ENCODE measurements around the gene ITGB1.

DNA sequence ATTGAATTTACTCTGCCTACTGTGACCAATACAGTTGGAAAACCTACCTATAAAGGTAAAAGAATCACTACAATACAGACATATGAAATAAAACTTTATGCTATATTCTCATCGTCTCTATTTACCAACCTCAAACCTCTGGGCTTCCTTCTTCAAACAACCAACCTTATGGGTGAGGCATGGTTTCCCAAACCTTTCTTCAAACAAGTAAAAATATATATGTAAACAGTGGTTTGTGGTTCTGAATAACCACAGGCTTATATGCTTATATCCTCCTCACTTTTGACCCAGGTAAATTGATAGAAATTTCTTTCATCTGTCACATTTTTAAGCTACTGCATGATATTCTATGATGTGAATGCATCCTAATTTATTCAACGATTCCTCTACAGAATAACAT is 103.6 kb downstream of the ITGB1 start:
- TF ChIP-seq, protein P1, sequence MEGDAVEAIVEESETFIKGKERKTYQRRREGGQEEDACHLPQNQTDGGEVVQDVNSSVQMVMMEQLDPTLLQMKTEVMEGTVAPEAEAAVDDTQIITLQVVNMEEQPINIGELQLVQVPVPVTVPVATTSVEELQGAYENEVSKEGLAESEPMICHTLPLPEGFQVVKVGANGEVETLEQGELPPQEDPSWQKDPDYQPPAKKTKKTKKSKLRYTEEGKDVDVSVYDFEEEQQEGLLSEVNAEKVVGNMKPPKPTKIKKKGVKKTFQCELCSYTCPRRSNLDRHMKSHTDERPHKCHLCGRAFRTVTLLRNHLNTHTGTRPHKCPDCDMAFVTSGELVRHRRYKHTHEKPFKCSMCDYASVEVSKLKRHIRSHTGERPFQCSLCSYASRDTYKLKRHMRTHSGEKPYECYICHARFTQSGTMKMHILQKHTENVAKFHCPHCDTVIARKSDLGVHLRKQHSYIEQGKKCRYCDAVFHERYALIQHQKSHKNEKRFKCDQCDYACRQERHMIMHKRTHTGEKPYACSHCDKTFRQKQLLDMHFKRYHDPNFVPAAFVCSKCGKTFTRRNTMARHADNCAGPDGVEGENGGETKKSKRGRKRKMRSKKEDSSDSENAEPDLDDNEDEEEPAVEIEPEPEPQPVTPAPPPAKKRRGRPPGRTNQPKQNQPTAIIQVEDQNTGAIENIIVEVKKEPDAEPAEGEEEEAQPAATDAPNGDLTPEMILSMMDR (IDR thresholded peaks at IDR 0.05; ENCODE audit: low read depth, low read length, poor library complexity, severe bottlenecking), result no peak
- no peak for TF ChIP-seq EZH2phosphoT487 (IDR thresholded peaks at IDR 0.05; ENCODE audit: borderline replicate concordance, low read length)

All from DOHH2 (cell line).